HFF-Myc (cell line): ENCODE results near the gene IGFBPL1.

ENCODE experiments used
- DNase-seq: peaks from one replicate; pipeline ENCODE4 v3.0.0-alpha.2; 2011; ENCODE audit warnings: low read depth; ENCODE audit errors: extremely low read depth
- H3K4me3 ChIP-seq: replicated peaks from 2 replicates; pipeline ENCODE4 v1.5.1; 2011; ENCODE audit warnings: low read depth, mild to moderate bottlenecking, control low read depth, low read length
- TF ChIP-seq, protein P1 (sequence below): IDR thresholded peaks from 2 replicates; pipeline ENCODE4 v1.5.1; 2012; ENCODE audit warnings: mild to moderate bottlenecking, low read depth, low read length, control low read depth; ENCODE audit errors: missing control alignments

IGFBPL1 gene

GRCh38 chr9:38393128-38393796, 31.0 kb downstream of the IGFBPL1 start:
- peak overlapping the region; percentile 76 for H3K4me3 ChIP-seq
- TF ChIP-seq, protein P1, sequence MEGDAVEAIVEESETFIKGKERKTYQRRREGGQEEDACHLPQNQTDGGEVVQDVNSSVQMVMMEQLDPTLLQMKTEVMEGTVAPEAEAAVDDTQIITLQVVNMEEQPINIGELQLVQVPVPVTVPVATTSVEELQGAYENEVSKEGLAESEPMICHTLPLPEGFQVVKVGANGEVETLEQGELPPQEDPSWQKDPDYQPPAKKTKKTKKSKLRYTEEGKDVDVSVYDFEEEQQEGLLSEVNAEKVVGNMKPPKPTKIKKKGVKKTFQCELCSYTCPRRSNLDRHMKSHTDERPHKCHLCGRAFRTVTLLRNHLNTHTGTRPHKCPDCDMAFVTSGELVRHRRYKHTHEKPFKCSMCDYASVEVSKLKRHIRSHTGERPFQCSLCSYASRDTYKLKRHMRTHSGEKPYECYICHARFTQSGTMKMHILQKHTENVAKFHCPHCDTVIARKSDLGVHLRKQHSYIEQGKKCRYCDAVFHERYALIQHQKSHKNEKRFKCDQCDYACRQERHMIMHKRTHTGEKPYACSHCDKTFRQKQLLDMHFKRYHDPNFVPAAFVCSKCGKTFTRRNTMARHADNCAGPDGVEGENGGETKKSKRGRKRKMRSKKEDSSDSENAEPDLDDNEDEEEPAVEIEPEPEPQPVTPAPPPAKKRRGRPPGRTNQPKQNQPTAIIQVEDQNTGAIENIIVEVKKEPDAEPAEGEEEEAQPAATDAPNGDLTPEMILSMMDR: no peak
- DNase-seq: no peak

DNA sequence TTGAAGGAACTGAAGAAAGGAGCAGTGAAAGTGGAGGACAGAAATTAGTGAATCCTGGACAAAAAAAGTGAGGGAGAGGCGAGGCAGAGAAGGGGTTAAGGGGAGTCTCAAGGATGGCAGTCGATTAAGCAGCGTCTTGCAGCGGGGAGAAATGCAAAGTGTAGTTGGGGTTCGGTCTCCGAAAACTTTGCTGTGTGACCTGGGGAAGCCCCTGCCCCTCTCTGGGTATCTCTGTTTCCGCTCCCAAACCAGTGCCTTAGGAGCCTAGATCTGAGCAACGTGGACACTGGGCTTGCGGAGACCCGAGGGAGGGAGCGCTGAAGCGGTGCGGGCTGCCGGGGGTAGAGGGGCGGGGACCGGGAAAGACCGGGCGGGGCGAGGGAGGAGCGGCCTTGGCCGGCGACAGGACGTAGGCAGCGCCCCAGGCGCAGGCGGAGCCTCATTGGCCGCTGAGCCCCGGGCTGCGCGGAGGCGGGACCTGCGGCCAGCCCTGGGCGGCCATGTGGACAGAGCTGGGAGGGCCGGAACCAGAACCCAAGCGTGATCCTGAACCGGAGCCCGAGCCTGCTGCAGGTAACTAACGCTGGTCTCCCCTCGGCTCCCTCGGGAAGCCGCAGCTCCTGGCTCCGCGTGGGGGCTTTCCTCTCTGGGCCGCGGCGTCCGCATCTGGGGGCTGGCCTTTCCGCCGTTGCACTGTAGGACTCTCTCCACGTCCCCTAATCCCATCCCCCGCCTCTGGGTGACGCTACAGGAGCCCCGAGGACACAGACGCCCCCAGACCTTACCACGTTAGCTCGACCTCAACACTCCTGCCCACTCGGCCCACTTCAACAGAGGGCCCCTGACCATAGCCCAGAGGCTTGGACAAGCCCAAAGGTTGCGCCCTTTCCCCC, 31.8 kb downstream of the IGFBPL1 start, which contains the start of gene ALDH1B1:
Gene ALDH1B1 (plus strand): TSS at position 468 of the 893 bp plus-strand sequence. CDS start 3,047 bp downstream, outside the sequence.
- DNase-seq: peak; percentile 40

GRCh38 chr9:38391278-38392118, 32.8 kb downstream of the IGFBPL1 start:
- no peak overlapping the region for H3K4me3 ChIP-seq
- no peak for DNase-seq
- TF ChIP-seq, protein P1: no peak

More for the DNA sequence above, 31.8 kb downstream of the IGFBPL1 start, which contains the start of gene ALDH1B1:
- H3K4me3 ChIP-seq: peak within 1 kb of the TSS; percentile 76
- TF ChIP-seq, protein P1: peak; percentile 9

DNA sequence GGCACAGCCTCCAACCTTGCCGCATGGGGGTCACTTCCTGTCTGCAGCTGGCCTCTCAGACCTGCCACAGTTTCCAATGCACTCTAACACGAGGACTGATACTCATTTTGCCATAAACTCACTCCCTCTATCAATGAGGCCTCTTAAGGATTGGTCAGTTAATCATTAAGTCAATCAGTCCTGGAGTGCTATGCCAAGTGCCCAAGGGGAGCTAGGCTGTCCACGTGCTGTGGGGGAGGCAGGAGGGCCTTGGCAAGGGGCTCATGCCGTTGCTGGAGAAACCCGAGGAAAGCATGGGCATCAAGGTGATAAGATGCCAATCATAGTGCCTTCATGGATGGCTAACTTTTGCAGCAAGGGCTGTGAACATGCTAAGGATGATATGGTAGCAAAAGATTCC, 33.4 kb downstream of the IGFBPL1 start:
- TF ChIP-seq, protein P1: no peak
- H3K4me3 ChIP-seq: no peak overlapping the region
- no peak for DNase-seq

GRCh38 chr9:38390442-38390841, 33.8 kb downstream of the IGFBPL1 start:
- no peak for DNase-seq
- no peak overlapping the region for H3K4me3 ChIP-seq
- TF ChIP-seq, protein P1: no peak

DNA sequence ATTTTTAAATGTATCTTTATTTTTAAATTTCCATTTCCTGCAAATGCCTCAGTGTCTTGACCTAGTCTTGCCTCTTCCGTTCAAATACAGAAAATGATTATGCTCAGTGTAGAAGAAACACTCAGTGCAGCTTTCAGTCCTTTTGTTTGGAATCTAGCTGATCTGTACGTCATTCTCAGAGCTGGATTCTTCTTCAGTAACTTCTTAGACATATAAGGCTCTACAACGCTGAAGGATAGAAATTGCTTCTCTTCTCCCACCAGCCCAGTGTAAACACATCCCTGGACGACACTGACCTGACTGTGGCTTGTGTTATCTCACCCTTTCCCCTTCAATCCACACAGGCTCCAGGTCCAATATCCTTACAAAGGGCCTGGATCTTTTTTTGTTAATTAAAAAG, 34.9 kb downstream of the IGFBPL1 start:
- DNase-seq: no peak
- H3K4me3 ChIP-seq: no peak overlapping the region
- TF ChIP-seq, protein P1: no peak
